Measurements from ENCODE around the gene JMJD1C.

The JMJD1C gene

GRCh38 chr10:63210611-63211196 is 255.1 kb downstream of the JMJD1C start:
- no peak for DNase-seq (ENCODE audit: low read depth)

DNA sequence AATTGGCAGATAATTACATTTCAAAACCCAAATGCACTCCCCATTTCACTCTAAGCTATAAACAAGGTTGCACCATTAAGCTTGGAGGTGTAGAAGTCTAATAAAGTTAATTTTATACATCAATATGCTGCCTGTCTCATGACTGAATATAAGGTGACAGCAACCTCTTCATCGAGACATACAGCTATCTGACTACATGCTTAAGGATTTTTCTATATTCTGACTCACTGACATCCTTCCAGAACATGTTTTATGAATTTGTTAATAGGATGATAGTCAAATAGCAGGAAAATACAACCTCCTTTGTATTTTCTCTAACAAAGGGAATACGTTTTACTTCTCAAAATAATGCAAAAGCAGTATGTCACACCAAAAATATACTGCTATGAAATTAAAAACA is 256.1 kb downstream of the JMJD1C start:
- no peak for DNase-seq (ENCODE audit: low read depth)

DNA sequence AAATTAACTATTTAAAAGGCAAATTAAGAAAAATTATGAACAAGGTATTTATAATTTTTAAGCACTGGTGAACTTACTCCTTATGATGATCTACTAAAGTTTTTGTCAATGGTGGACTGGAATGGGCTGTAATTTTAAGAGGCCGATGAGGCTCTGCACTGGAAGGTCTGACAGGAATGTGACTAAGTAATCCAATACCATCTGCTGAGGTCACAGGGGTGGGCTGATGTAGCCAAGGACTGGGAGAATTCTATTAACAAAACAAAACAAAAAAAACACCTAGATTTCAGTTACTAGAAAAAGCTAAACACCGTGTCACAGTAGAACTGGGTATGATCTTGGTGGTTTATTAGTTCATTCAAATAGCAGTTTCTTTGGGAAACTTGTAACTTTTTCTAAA is 256.8 kb downstream of the JMJD1C start:
- no peak for DNase-seq (ENCODE audit: low read depth)

DNA sequence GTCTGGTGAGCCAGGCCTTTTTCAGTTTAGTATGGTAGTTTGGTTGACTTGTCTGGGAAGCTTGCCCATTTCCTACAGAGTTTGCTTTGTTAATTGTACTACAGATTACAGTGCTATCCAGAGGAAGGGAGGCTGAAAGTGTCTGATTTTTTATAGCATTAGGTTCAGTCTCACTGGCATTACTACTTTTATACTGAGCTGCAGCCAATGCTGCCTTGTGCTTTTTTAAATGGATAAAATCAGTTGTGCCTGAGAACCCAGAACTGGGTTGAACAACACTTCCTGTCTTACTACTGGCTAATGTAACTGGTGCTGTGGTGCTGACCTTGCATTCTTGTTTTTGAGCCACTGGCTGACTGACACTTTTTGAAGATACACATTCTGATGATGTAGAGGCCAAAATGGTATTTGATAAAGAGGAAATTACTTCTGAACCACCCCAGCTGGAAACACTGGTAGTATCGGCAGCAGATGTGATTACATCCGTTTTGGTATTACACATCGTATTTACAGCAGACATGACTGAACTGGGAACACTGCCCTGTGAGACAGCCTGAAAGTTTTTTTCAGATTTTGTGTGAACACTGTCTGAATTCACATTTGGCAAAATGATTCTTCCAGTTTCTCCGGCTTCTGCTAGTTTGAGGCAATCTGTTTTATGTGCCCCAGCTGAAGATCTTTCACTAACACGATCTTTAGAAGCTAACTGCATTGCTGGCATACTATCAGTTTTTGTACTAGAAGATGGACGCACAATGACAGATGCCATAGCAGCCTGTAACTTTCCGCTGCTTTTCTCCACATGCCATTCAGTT is 258.6 kb downstream of the JMJD1C start:
- DNase-seq (ENCODE audit: low read depth): no peak

DNA sequence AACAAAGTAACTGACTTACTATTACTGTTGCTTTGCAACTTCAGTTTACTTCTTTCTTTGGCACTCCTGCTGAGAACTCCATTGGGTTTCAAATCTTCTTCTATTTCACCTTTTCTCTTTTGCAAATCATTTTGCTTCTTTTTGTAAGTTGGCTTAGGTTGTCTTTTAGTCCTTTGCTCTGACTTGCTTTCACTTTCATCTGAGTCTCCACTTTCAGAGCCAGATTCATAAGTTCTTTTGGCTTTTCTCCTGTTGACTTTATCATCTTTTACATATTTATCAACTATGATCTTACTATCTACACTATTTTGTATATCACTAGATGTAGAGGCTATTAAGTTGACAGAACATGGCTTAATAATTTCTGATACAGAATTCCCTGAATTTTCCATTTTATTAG is 259.2 kb downstream of the JMJD1C start:
- DNase-seq (ENCODE audit: low read depth): no peak

GRCh38 chr10:63205421-63205820 is 260.4 kb downstream of the JMJD1C start:
- DNase-seq (ENCODE audit: low read depth): no peak

GRCh38 chr10:63204667-63205391 is 260.9 kb downstream of the JMJD1C start:
- no peak for DNase-seq (ENCODE audit: low read depth)

GRCh38 chr10:63201118-63201517 is 264.7 kb downstream of the JMJD1C start:
- no peak for DNase-seq (ENCODE audit: low read depth)

DNA sequence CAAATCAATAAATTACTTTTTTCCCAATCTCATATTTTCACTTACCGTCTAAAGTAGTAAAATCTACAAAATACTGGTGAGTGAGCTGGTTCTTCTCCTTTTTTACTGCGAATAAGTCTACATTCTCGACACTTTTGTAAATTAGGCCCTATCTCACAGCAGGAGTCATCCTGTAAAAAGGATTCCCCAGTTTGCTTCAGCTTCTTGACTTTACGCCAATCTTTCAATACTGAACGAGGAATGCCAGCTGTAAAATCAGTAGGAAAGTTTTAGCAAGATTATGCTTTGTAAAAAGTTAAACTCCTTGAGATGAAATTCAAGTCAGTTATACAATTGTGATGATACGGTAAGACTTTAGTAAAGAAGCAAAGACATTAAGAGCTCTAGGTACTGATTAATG is 265.3 kb downstream of the JMJD1C start:
- no peak for DNase-seq (ENCODE audit: low read depth)

GRCh38 chr10:63199716-63200115 is 266.1 kb downstream of the JMJD1C start:
- no peak for DNase-seq (ENCODE audit: low read depth)

DNA sequence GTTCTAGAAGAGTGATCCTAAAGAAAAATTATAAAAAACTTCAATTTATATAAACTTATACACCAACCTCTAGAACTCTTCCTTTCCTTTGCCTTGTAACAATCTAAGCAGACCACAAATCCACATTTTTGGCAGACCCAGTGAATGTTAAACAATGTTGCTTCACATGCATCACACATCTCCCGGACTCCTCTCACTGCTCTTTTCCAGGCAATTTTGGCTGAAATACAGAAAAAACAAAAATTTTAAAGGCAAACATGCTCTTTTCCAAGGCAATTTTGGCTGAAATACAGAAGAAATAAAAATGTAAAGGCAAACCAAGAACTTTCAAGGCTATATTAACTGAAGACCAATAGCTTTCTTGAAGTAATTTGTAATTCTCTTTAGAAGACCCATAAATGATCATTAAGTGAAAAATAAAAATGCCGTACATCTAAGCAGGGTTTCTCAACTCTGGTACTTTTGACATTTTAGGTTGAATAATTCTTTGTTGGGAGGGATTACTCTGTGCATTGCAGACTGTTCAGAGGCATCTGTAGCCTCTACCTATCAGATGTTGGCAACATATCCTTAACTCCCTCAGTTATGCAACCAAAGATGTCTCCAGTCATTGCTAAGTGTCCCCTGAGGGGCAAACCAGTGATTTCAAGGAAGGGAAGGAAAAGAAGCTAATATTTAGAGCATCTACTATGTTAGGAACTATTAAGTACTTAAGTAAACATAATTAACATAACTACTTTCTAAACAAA is 268.3 kb downstream of the JMJD1C start:
- DNase-seq (ENCODE audit: low read depth): no peak

- no peak for DNase-seq (ENCODE audit: low read depth)
These were observed 273.0 kb downstream of the JMJD1C start for GRCh38 chr10:63192826-63193225.

DNA sequence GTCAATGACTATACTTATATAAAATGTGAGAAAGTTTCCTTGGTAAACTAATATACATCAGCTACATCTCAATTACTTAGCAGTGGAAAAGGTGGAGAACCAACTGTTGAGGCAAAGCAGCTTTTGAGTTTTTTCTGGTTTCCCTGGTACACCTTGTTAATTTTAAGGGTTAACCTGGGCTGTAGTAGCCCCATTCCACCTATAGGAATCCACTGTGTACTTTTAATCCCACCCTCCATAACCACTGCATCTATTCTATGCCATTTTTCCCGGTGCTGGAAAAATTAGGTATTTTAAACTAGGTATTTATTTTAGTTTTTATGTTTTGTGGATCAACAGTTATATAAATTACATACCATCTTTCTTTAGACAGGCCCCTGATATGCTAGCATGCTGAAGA is 290.2 kb downstream of the JMJD1C start:
- no peak for DNase-seq (ENCODE audit: low read depth)

- no peak for DNase-seq (ENCODE audit: low read depth)
These were observed 292.1 kb downstream of the JMJD1C start for GRCh38 chr10:63173468-63174232.

GRCh38 chr10:63171926-63172325 is 293.9 kb downstream of the JMJD1C start:
- DNase-seq (ENCODE audit: low read depth): no peak

DNA sequence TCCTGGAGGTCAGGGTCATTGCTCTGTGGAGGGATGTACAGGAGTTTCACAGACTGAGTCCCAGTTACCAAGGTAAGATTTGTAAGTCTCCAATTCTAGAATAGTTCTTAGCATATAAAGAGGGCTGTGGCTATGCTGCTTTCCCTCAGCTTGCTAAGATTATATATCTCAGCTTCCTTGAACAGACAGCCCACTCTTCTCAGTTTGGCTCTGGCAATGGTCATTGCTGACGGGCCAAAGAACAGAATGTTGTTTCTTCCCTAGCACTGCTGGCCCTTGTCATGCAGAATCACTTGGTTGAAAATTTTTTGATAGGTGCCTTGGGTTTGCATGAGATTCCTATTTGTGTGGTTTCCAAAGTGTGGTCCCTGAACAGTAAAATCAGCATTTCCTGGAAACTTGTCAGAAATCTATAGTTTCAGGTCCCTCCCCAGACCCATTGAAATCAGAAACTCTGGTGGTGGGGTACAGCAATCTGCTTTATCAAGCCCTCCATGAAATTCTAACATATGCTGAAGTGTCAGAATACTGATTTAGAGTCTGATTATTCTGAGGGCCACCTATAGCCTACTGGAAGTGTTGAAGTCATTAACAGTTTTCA is 294.4 kb downstream of the JMJD1C start:
- no peak for DNase-seq (ENCODE audit: low read depth)

DNA sequence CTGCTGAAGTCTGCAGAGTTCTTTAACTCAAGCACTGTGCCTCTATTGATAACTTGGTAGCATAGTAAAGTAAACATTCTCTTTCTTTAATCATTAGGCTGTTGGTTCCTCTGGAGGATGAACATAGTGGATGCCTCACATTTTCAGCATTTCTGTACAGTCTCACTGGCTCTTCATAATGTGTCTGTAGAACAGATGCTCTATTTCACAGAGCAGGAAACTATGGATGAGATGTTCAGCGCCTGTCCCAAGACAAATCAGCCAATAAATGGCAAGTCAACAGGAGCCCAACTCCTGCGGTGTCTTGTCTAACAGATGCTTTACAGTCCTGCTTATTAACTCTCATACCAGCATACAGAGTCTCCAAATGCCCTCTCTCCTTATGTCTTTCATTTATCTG is 296.2 kb downstream of the JMJD1C start:
- no peak for DNase-seq (ENCODE audit: low read depth)

DNA sequence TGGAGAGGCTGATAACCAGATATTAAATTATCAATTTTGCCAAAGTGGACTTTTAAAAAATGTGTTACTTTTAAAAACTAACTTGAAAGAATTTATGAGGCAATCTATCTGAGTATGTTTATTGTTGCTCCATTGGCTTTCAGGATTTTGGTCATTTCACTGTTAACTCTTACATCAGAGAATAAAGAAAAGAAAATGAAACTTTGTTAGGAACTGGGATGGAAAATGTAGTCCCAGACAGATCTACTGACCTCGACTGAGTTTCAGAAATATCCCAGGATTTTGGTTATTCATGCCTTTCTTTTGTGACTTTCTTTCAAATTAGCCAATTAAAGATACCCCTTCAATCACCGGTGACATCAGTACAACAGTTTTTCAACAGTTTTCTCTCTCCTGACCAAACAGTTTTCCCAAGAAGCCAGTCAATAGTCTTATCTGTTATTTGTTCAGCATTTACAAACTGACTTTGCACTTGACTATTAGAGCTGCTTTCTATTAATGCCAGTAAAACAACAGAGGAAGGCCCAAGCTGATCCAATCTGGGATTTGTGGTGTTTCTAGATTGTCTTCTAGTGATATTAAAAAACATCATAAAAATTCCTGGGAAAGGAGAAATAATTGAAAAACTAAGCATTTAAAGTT is 296.8 kb downstream of the JMJD1C start:
- no peak for DNase-seq (ENCODE audit: low read depth)

DNA sequence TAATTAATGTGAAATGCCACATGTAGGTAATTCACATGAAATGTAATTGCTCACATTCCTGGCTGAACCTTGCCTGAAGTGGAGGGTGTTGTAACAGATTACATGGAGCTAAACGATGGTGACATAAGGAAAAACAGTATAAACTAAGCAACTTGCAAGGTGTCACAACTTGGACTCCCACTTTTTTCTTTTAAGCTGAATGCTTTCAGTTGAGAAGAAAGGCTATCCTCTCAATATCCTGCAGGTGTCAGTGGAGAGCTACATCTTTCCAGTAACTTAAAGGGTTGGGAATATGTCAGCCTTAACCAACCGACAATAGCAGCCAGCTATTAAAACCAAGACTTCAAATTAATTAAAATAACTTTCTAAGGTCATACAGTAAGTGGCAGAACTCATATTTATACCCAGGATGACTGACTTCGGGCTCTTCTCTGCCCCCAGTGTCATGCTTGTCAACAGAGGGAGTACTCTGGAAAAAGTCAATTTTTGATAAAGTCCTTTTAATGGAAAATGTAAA is 299.0 kb downstream of the JMJD1C start:
- no peak for DNase-seq (ENCODE audit: low read depth)

DNA sequence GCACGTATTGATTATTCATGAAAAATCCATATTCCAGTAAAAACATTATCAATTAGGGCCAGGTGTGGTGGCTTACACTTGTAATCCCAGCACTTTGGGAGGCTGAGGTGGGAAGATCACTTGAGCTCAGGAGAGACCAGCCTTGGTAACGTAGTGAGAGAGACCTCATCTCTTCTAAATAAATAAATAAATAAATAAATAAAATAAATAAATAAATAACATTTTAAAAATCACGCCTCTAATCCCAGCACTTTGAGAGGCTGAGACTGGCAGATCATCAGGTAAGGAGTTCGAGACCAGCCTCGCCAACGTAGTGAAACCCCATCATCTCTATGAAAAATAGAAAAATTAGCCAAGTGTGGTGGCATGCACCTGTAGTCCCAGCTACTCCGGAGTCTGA is 300.5 kb downstream of the JMJD1C start:
- no peak for DNase-seq (ENCODE audit: low read depth)
